Heart left ventricle (tissue), 16 donors: ENCODE results near the gene CAMKMT. TPM values are rescaled to one million over a fixed set of nuclear protein-coding genes. Genes with fewer than 3 reads are reported as not detected.

Source experiments
- ATAC-seq, 4 donors: fragments of 200-7000 bp; cut with Tn5 transposase; one replicate each; pipeline ENCODE4 v1.9.1; 2020 to 2022; ENCODE audit warnings: moderate library complexity in 4 of 4, mild to moderate bottlenecking in 3 of 4, moderate number of reproducible peaks in 1 of 4
- DNase-seq, 5 donors: peaks; one replicate each; pipeline ENCODE4 v3.0.0-alpha.2; 2020
- H3K27ac ChIP-seq, 12 donors: fragments of 200-600 bp; sonication (generic) in 4 of 12; one replicate each; pipeline versions ENCODE4 v1.5.0 to v1.8.0; 2016 to 2022; ENCODE audit warnings: mild to moderate bottlenecking in 2 of 12
- H3K27me3 ChIP-seq, 9 donors: fragments of 200-600 bp; sonication (generic) in 2 of 9; one replicate each; pipeline versions ENCODE4 v1.5.1 to v1.8.0; 2016 to 2022; ENCODE audit warnings: mild to moderate bottlenecking in 3 of 9
- H3K36me3 ChIP-seq, 9 donors: fragments of 200-600 bp; sonication (generic) in 2 of 9; one replicate each; pipeline versions ENCODE4 v1.5.0 to v1.8.0; 2018 to 2022; ENCODE audit warnings: mild to moderate bottlenecking in 2 of 9
- H3K4me1 ChIP-seq, 12 donors: fragments of 200-600 bp; sonication (generic) in 4 of 12; one replicate each; pipeline versions ENCODE4 v1.5.0 to v1.8.0; 2016 to 2022; ENCODE audit warnings: mild to moderate bottlenecking in 3 of 12
- H3K4me3 ChIP-seq, 12 donors: fragments of 200-600 bp; sonication (generic) in 4 of 12; one replicate each; pipeline versions ENCODE4 v1.5.0 to v1.8.0; 2017 to 2022; ENCODE audit warnings: mild to moderate bottlenecking in 9 of 12, moderate library complexity in 4 of 12
- H3K9me3 ChIP-seq, 12 donors: fragments of 200-600 bp; sonication (generic) in 4 of 12; one replicate each; pipeline versions ENCODE4 v1.5.0 to v1.8.0; 2016 to 2022; ENCODE audit warnings: mild to moderate bottlenecking in 1 of 12
- CTCF ChIP-seq, 12 donors: fragments of 200-600 bp; sonication (generic) in 4 of 12; IDR thresholded peaks; one replicate each; pipeline versions ENCODE4 v1.5.0 to v1.8.0; 2018 to 2022; ENCODE audit warnings: antibody characterized with exemption in 12 of 12, mild to moderate bottlenecking in 5 of 12
- POLR2A ChIP-seq, 2 donors: fragments of 450-650 bp; IDR thresholded peaks; one replicate each; pipeline ENCODE4 v1.6.1; 2017; ENCODE audit warnings: antibody characterized with exemption in 2 of 2, mild to moderate bottlenecking in 2 of 2, moderate library complexity in 2 of 2
- WGBS, 4 donors: extraction: QIAGEN DNeasy Blood & Tissue Kit in 2 of 4; methylation state at CpG; one replicate each; pipeline versions ENCODE4 v1.1.5 to v1.1.7; 2013 to 2018; 5-methylcytosine and 5-hydroxymethylcytosine counted together
- intact Hi-C, 10 donors: fragments of 100-400 bp; cut with DNase I; formaldehyde crosslinking; loops; one replicate each; pipeline versions ENCODE4 v1.11.1 to v1.14.2; 2022
- polyA plus RNA-seq, 2 donors: library from polyadenylated mRNA; stranded (reverse); fragments of 200-250 nt; gene quantifications; one replicate each; pipeline ENCODE4 v1.2.3, GENCODE V29; 2013
- total RNA-seq, 9 donors: library from RNA; depleted of rRNA in 2 of 9; stranded (reverse); fragments of >200 nt in 2 of 9; fragmentation: NEBNext Ultra II Directional in 3 of 9; extraction: Animal tissue kit (Norgen Biotek cat#: 25700) in 3 of 9; gene quantifications; one replicate each; pipeline versions ENCODE4 v1.1.0 to v1.2.4, GENCODE V29; 2016 to 2023
- donor health status: ischemic (EF 13 %, LVEDD 7.1; RV severe dilation, severe dysfunction).
- donor health status: healthy with polysubstance abuse.
- donor health status: DM: no; HTN: yes; CAD: no.
- donor health status: DM: no; HTN: no; CAD: no.
- donor health status: ischemic (EF 25% LVEDD 6.9; RV normal size, moderate dysfunction).
- donor health status: ischemic (EF 25% LVEDD 5.7; RV mildly dilated, moderate dysfunction).
- donor health status: healthy.
- donor health status: DM: yes; HTN: yes; CAD: no.
- donor health status: ischemic (EF 35%, LVEDD 5.7; RV mildly dilated, moderate dysfunction).
- donor health status: nonischemic (EF 11% LVEDD 7.7; RV severe dilation, severe dysfunction).
- donor health status: DM: yes; HTN: yes; CAD: no.
- donor health status: PGD.
- donor health status: ischemic (EF 29% LVEDD 5.4; RV normal size, mild dysfunction).
- donor health status: nonischemic (EF 23%, LVEDD 6.1; RV moderate dilation, normal function).

The CAMKMT gene
- total and polyA plus RNA-seq, 11 donors = 2.5 to 10.1 (median 4.4) TPM

GRCh38 chr2:44598330-44599119 lies 236.8 kb downstream of the CAMKMT start:
- Histone ChIP-seq H3K4me3 (no peak overlapping the region), H3K36me3 (no peaks in the 10 kb centered on the region), H3K4me1 (peaks cover 0 to 6% (median 0%) of the 10 kb centered on the region in 12 donors), H3K27ac (peak overlapping the region in 1 of 12 donors; percentile 31), H3K27me3 (no peaks in the 10 kb centered on the region), H3K9me3 (peaks cover 0 to 9% (median 0%) of the 10 kb centered on the region in 12 donors)
- ATAC-seq (no peak), DNase-seq (no peak)
- WGBS, 4 donors = 71 to 87% (median 79%) methylated on average over 5 of the region's 5 CpGs
- intact Hi-C loops = no loop called here
- TF ChIP-seq CTCF (IDR thresholded peaks at IDR 0.05) (no peak), POLR2A (IDR thresholded peaks at IDR 0.05) (no peak)

- WGBS, 4 donors = 36 to 72% (median 54%) methylated on average over 1 of the region's 1 CpG
- Histone ChIP-seq H3K27me3 (no peaks in the 10 kb centered on the region), H3K4me3 (no peak overlapping the region), H3K27ac (peak overlapping the region in 1 of 12 donors; percentile 31), H3K9me3 (peaks cover 0 to 6% (median 0%) of the 10 kb centered on the region in 12 donors), H3K36me3 (no peaks in the 10 kb centered on the region), H3K4me1 (peaks cover 0 to 6% (median 0%) of the 10 kb centered on the region in 12 donors)
- DNase-seq (no peak), ATAC-seq (peak in 3 of 4 donors; percentile 52 to 73 (median 68))
- TF ChIP-seq CTCF (IDR thresholded peaks at IDR 0.05) = no peak
- no peak for TF ChIP-seq POLR2A (IDR thresholded peaks at IDR 0.05)
- intact Hi-C loops = no loop called here
These were observed 237.4 kb downstream of the CAMKMT start for GRCh38 chr2:44599130-44599529.

GRCh38 chr2:44602446-44602845 lies 240.7 kb downstream of the CAMKMT start:
- no peak overlapping the region for H3K27ac ChIP-seq
- 81 to 83% (median 82%) methylated on average over 6 of the region's 6 CpGs for WGBS, 4 donors
- intact Hi-C loops = no loop called here
- no peaks in the 10 kb centered on the region for H3K36me3 ChIP-seq
- H3K4me3 ChIP-seq = no peak overlapping the region
- H3K4me1 ChIP-seq = peaks cover 0 to 6% (median 0%) of the 10 kb centered on the region in 12 donors
- no peak for ATAC-seq
- no peak for DNase-seq
- H3K9me3 ChIP-seq = no peaks in the 10 kb centered on the region
- H3K27me3 ChIP-seq = no peaks in the 10 kb centered on the region
- TF ChIP-seq POLR2A (IDR thresholded peaks at IDR 0.05) = no peak
- no peak for TF ChIP-seq CTCF (IDR thresholded peaks at IDR 0.05)

- no peak for ATAC-seq
- H3K36me3 ChIP-seq = no peaks in the 10 kb centered on the region
- H3K27ac ChIP-seq = no peak overlapping the region
- H3K4me3 ChIP-seq = no peak overlapping the region
- H3K4me1 ChIP-seq = no peaks in the 10 kb centered on the region
- no peak for TF ChIP-seq POLR2A (IDR thresholded peaks at IDR 0.05)
- no peaks in the 10 kb centered on the region for H3K27me3 ChIP-seq
- no peaks in the 10 kb centered on the region for H3K9me3 ChIP-seq
- 0 to 98% (median 47%) methylated on average over 1 of the region's 1 CpG for WGBS, 4 donors
- intact Hi-C loops = no loop called here
- DNase-seq = no peak
These were observed 243.8 kb downstream of the CAMKMT start for GRCh38 chr2:44605511-44605910.
